HepG2 (cell line): ENCODE results near the gene SYNPO. TPM values are rescaled to one million over a fixed set of nuclear protein-coding genes. Genes with fewer than 3 reads are reported as not detected.

Experiments
- FOXA3 ChIP-seq: IDR thresholded peaks from 2 replicates; pipeline ENCODE4 v1.6.1; 2016; ENCODE audit warnings: missing genetic modification reagents, missing compliant biosample characterization
- IRF2 ChIP-seq: IDR thresholded peaks from 2 replicates; pipeline ENCODE4 v1.6.1; 2018; ENCODE audit warnings: missing genetic modification reagents, missing compliant biosample characterization
- KDM1A ChIP-seq: IDR thresholded peaks from 2 replicates; pipeline ENCODE4 v1.6.1; 2016; ENCODE audit warnings: missing compliant biosample characterization
- MED1 ChIP-seq: sonication (generic); formaldehyde crosslinking; IDR thresholded peaks from 2 replicates; pipeline ENCODE4 v1.4.0; 2020; ENCODE audit warnings: missing genetic modification reagents
- MLLT10 ChIP-seq: sonication (generic); formaldehyde crosslinking; IDR thresholded peaks from 2 replicates; pipeline ENCODE4 v1.4.0; 2020; ENCODE audit warnings: missing genetic modification reagents
- POLR2AphosphoS5 ChIP-seq: IDR thresholded peaks from 2 replicates; pipeline ENCODE4 v1.6.1; 2012; ENCODE audit warnings: low read depth, low read length
- REL ChIP-seq: sonication (generic); formaldehyde crosslinking; conservative IDR thresholded peaks from 2 replicates; pipeline ENCODE4 v1.8.0; 2022; ENCODE audit warnings: mild to moderate bottlenecking, missing genetic modification reagents, moderate library complexity
- SATB2 ChIP-seq: sonication (generic); formaldehyde crosslinking; IDR thresholded peaks from 2 replicates; pipeline ENCODE4 v1.5.0; 2020; ENCODE audit warnings: missing genetic modification reagents
- THAP11 ChIP-seq: IDR thresholded peaks from 2 replicates; pipeline ENCODE4 v1.6.1; 2016; ENCODE audit warnings: missing biosample characterization, missing genetic modification reagents
- ZBTB21 ChIP-seq: sonication (generic); formaldehyde crosslinking; IDR thresholded peaks from 2 replicates; pipeline ENCODE4 v1.4.0; 2020; ENCODE audit warnings: missing genetic modification reagents
- ZNF20 ChIP-seq: sonication (generic); formaldehyde crosslinking; IDR thresholded peaks from 2 replicates; pipeline ENCODE4 v1.4.0; 2020; ENCODE audit warnings: mild to moderate bottlenecking, moderate library complexity, missing genetic modification reagents
- ZNF510 ChIP-seq: sonication (generic); formaldehyde crosslinking; IDR thresholded peaks from 2 replicates; pipeline ENCODE4 v1.4.0; 2020; ENCODE audit warnings: low read depth, mild to moderate bottlenecking, missing genetic modification reagents
- polyA plus RNA-seq, 8 experiments: library from polyadenylated mRNA; depleted of rRNA in 3 of 8; stranded (reverse) in 7 of 8; unstranded in 1 of 8; fragments of >200 nt; fragmentation: Illumina TruSeq in 4 of 8; extraction: Trizol in 4 of 8; gene quantifications; 2 replicates each; pipeline versions ENCODE4 v1.2.1 to v1.2.3, GENCODE V29; 2011 to 2016; ENCODE audit warnings: low read depth in 4 of 8, missing spikeins in 1 of 8, mixed read lengths in 1 of 8; ENCODE audit not compliant: insufficient read depth in 1 of 8
- total RNA-seq, 5 experiments: library from RNA; depleted of rRNA; stranded (reverse); fragments of >200 nt; fragmentation: Illumina TruSeq; extraction: Trizol; gene quantifications; 2 replicates each; pipeline ENCODE4 v1.2.3, GENCODE V29; 2016; ENCODE audit warnings: low read depth in 1 of 5
- TF ChIP-seq, protein P1 (sequence below): sonication (generic); formaldehyde crosslinking; IDR thresholded peaks from 2 replicates; pipeline ENCODE4 v1.4.0; 2020; ENCODE audit warnings: mild to moderate bottlenecking, missing genetic modification reagents
- TF ChIP-seq, protein P2 (sequence below): sonication (generic); formaldehyde crosslinking; IDR thresholded peaks from 2 replicates; pipeline ENCODE4 v1.4.0; 2020; ENCODE audit warnings: missing genetic modification reagents, borderline replicate concordance
- TF ChIP-seq, protein P3 (sequence below): sonication (generic); formaldehyde crosslinking; IDR thresholded peaks from 2 replicates; pipeline ENCODE4 v1.8.0; 2022; ENCODE audit warnings: mild to moderate bottlenecking, missing genetic modification reagents
- TF ChIP-seq, protein P4 (sequence below): sonication (generic); formaldehyde crosslinking; IDR thresholded peaks from 2 replicates; pipeline ENCODE4 v1.4.0; 2020; ENCODE audit warnings: missing genetic modification reagents, borderline replicate concordance
- TF ChIP-seq, protein P5 (sequence below): sonication (generic); formaldehyde crosslinking; IDR thresholded peaks from 2 replicates; pipeline ENCODE4 v1.8.1; 2022; ENCODE audit warnings: low read depth, mild to moderate bottlenecking, missing genetic modification reagents

SYNPO gene
- total and polyA plus RNA-seq, 2 of the 13 experiments (the other 11 are each of a cell fraction or from before 2014, with no cell fraction given) = 0.09 to 0.30 TPM

DNA sequence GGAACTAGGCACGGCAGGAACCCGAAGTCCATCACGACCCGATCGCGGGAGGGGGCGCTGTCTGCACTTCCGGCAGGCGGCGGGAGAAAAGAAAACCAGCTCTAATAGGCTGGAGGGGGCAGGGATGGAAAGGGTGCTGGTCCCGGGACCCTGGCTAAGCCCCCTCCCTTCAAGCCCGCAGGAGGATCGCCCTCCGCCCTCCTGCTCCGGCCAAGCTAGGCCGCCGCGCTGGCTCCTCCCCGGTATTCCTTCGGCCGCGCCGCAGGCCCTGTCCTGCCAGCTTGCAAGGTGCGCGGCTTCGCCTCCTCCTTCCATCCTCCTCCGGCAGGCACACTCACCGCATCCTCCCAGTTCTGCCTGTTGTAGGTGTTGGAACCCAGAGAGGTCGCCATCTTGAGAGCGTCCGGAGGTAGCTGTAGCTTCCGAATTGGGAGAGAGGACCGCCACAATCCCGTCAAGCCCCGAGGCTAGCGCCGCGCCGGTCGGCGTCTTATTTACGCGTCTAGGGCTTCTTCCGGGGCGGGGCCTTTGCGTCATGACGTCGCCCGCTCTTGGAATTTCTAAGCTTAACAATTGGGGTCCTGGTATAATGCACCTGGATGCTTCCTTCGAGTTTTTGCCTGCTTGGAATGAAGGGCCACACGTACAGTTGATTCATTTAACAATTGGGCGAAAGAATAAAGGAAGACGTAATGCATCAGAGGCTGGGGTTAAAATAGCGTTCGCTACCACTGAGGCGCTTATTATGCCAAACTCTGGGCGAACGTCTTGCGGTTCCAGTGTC is 60.3 kb downstream of the SYNPO start, which contains the start of gene RBM22 (continued):
- TF ChIP-seq, protein P1, sequence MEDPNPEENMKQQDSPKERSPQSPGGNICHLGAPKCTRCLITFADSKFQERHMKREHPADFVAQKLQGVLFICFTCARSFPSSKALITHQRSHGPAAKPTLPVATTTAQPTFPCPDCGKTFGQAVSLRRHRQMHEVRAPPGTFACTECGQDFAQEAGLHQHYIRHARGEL = no peak
- TF ChIP-seq THAP11 (CRISPR knock-in tag) = peak; percentile 94
- TF ChIP-seq, protein P2, sequence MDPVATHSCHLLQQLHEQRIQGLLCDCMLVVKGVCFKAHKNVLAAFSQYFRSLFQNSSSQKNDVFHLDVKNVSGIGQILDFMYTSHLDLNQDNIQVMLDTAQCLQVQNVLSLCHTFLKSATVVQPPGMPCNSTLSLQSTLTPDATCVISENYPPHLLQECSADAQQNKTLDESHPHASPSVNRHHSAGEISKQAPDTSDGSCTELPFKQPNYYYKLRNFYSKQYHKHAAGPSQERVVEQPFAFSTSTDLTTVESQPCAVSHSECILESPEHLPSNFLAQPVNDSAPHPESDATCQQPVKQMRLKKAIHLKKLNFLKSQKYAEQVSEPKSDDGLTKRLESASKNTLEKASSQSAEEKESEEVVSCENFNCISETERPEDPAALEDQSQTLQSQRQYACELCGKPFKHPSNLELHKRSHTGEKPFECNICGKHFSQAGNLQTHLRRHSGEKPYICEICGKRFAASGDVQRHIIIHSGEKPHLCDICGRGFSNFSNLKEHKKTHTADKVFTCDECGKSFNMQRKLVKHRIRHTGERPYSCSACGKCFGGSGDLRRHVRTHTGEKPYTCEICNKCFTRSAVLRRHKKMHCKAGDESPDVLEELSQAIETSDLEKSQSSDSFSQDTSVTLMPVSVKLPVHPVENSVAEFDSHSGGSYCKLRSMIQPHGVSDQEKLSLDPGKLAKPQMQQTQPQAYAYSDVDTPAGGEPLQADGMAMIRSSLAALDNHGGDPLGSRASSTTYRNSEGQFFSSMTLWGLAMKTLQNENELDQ = no peak
- peak; percentile 71 for TF ChIP-seq MED1 (CRISPR knock-in tag)
- TF ChIP-seq, protein P3, sequence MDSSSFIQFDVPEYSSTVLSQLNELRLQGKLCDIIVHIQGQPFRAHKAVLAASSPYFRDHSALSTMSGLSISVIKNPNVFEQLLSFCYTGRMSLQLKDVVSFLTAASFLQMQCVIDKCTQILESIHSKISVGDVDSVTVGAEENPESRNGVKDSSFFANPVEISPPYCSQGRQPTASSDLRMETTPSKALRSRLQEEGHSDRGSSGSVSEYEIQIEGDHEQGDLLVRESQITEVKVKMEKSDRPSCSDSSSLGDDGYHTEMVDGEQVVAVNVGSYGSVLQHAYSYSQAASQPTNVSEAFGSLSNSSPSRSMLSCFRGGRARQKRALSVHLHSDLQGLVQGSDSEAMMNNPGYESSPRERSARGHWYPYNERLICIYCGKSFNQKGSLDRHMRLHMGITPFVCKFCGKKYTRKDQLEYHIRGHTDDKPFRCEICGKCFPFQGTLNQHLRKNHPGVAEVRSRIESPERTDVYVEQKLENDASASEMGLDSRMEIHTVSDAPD (CRISPR knock-in tag) = no peak; the same call in 1 of the 2 replicates
- TF ChIP-seq IRF2 (CRISPR knock-in tag) = peak; percentile 58; the same call in 1 of the 2 replicates
- TF ChIP-seq ZBTB21 (CRISPR knock-in tag) = peak; percentile 79; the same call in 1 of the 2 replicates
- TF ChIP-seq POLR2AphosphoS5 = peak; percentile 90
- TF ChIP-seq, protein P4, sequence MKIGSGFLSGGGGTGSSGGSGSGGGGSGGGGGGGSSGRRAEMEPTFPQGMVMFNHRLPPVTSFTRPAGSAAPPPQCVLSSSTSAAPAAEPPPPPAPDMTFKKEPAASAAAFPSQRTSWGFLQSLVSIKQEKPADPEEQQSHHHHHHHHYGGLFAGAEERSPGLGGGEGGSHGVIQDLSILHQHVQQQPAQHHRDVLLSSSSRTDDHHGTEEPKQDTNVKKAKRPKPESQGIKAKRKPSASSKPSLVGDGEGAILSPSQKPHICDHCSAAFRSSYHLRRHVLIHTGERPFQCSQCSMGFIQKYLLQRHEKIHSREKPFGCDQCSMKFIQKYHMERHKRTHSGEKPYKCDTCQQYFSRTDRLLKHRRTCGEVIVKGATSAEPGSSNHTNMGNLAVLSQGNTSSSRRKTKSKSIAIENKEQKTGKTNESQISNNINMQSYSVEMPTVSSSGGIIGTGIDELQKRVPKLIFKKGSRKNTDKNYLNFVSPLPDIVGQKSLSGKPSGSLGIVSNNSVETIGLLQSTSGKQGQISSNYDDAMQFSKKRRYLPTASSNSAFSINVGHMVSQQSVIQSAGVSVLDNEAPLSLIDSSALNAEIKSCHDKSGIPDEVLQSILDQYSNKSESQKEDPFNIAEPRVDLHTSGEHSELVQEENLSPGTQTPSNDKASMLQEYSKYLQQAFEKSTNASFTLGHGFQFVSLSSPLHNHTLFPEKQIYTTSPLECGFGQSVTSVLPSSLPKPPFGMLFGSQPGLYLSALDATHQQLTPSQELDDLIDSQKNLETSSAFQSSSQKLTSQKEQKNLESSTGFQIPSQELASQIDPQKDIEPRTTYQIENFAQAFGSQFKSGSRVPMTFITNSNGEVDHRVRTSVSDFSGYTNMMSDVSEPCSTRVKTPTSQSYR (CRISPR knock-in tag) = no peak
- TF ChIP-seq SATB2 = no peak
- TF ChIP-seq, protein P5, sequence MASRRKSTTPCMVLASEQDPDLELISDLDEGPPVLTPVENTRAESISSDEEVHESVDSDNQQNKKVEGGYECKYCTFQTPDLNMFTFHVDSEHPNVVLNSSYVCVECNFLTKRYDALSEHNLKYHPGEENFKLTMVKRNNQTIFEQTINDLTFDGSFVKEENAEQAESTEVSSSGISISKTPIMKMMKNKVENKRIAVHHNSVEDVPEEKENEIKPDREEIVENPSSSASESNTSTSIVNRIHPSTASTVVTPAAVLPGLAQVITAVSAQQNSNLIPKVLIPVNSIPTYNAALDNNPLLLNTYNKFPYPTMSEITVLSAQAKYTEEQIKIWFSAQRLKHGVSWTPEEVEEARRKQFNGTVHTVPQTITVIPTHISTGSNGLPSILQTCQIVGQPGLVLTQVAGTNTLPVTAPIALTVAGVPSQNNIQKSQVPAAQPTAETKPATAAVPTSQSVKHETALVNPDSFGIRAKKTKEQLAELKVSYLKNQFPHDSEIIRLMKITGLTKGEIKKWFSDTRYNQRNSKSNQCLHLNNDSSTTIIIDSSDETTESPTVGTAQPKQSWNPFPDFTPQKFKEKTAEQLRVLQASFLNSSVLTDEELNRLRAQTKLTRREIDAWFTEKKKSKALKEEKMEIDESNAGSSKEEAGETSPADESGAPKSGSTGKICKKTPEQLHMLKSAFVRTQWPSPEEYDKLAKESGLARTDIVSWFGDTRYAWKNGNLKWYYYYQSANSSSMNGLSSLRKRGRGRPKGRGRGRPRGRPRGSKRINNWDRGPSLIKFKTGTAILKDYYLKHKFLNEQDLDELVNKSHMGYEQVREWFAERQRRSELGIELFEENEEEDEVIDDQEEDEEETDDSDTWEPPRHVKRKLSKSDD (CRISPR knock-in tag) = no peak
- TF ChIP-seq ZNF510 (CRISPR knock-in tag) = no peak
- peak; percentile 82 for TF ChIP-seq FOXA3 (CRISPR knock-in tag)
- TF ChIP-seq REL (CRISPR knock-in tag) = no peak
- TF ChIP-seq ZNF20 = no peak
- no peak for TF ChIP-seq MLLT10 (CRISPR knock-in tag)
- no peak for TF ChIP-seq KDM1A (CRISPR knock-in tag)
